ENCODE data around the gene CRTAP.
A peak's percentile ranks its signal among the peaks of the same experiment; 100 is the strongest.

DNA sequence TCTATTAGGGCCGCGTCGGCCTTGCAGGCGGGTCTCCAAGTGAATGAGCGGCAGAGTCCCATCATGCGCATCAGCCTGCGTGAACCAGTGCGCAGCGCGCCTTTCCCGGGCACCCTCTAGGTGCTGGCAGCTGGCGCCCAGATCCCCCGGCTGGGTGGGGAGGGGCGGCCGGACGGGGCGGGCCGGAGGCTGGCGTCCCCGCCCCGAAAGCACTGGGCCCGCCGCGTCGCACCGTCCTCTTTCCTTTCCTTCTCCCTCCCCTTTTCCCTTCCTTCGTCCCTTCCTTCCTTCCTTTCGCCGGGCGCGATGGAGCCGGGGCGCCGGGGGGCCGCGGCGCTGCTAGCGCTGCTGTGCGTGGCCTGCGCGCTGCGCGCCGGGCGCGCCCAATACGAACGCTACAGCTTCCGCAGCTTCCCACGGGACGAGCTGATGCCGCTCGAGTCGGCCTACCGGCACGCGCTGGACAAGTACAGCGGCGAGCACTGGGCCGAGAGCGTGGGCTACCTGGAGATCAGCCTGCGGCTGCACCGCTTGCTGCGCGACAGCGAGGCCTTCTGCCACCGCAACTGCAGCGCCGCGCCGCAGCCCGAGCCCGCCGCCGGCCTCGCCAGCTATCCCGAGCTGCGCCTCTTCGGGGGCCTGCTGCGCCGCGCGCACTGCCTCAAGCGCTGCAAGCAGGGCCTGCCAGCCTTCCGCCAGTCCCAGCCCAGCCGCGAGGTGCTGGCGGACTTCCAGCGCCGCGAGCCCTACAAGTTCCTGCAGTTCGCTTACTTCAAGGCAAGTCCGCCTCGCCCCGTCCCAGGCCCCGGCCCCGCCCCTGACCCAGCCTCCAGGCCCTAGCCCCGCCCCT, at the start of gene CRTAP:
- peak in 1 of 2 donors; percentile 28 for TF ChIP-seq POLR2A (IDR thresholded peaks at IDR 0.05)
- TF ChIP-seq, protein P1, sequence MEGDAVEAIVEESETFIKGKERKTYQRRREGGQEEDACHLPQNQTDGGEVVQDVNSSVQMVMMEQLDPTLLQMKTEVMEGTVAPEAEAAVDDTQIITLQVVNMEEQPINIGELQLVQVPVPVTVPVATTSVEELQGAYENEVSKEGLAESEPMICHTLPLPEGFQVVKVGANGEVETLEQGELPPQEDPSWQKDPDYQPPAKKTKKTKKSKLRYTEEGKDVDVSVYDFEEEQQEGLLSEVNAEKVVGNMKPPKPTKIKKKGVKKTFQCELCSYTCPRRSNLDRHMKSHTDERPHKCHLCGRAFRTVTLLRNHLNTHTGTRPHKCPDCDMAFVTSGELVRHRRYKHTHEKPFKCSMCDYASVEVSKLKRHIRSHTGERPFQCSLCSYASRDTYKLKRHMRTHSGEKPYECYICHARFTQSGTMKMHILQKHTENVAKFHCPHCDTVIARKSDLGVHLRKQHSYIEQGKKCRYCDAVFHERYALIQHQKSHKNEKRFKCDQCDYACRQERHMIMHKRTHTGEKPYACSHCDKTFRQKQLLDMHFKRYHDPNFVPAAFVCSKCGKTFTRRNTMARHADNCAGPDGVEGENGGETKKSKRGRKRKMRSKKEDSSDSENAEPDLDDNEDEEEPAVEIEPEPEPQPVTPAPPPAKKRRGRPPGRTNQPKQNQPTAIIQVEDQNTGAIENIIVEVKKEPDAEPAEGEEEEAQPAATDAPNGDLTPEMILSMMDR (IDR thresholded peaks at IDR 0.05) = peak in 4 of 12 donors; percentile 3 to 30 (median 8)
